Mesenchymal stem cell (in vitro differentiated cells and primary cell): Measurements from ENCODE around the gene TMEM168.

Experiments used
- DNase-seq: peaks from one replicate; pipeline ENCODE4 v3.0.0-alpha.2; 2013
- H2AFZ ChIP-seq: one replicate; pipeline ENCODE4 v1.6.1; 2013; ENCODE audit warnings: low read depth, mild to moderate bottlenecking, control low read depth, inconsistent platforms, low read length, moderate library complexity
- H2AK5ac ChIP-seq: 2 replicates; pipeline ENCODE4 v1.6.1; 2013; ENCODE audit warnings: low read length, moderate library complexity, mild to moderate bottlenecking, inconsistent platforms; ENCODE audit not compliant: severe bottlenecking
- H2BK120ac ChIP-seq: one replicate; pipeline ENCODE4 v1.6.1; 2013; ENCODE audit warnings: low read depth, mild to moderate bottlenecking, inconsistent platforms, low read length, moderate library complexity
- H2BK12ac ChIP-seq, 2 experiments: one replicate each; pipeline ENCODE4 v1.6.1; 2013; ENCODE audit warnings: inconsistent platforms in 2 of 2, low read length in 2 of 2, mild to moderate bottlenecking in 2 of 2, moderate library complexity in 2 of 2, control low read depth in 1 of 2
- H2BK15ac ChIP-seq: one replicate; pipeline ENCODE4 v1.6.1; 2013; ENCODE audit warnings: mild to moderate bottlenecking, low read depth, inconsistent platforms; ENCODE audit not compliant: poor library complexity, severe bottlenecking
- H2BK5ac ChIP-seq: 2 replicates; pipeline ENCODE4 v1.6.1; 2013; ENCODE audit warnings: low read depth, mild to moderate bottlenecking, low read length, control low read depth, inconsistent platforms; ENCODE audit not compliant: poor library complexity, severe bottlenecking
- H3K14ac ChIP-seq, 2 experiments: one replicate each; pipeline ENCODE4 v1.6.1; 2013; ENCODE audit warnings: inconsistent platforms in 2 of 2, low read length in 2 of 2, control low read depth in 1 of 2, mild to moderate bottlenecking in 1 of 2, moderate library complexity in 1 of 2
- H3K18ac ChIP-seq, 2 experiments: one replicate each; pipeline ENCODE4 v1.6.1; 2013; ENCODE audit warnings: inconsistent platforms in 2 of 2, low read length in 2 of 2, control low read depth in 1 of 2, low read depth in 1 of 2, mild to moderate bottlenecking in 1 of 2
- H3K23ac ChIP-seq, 2 experiments: one replicate each; pipeline ENCODE4 v1.6.1; 2013; ENCODE audit warnings: inconsistent platforms in 2 of 2, low read length in 2 of 2, mild to moderate bottlenecking in 2 of 2, moderate library complexity in 2 of 2, control low read depth in 1 of 2
- H3K27ac ChIP-seq: 2 replicates; pipeline ENCODE4 v1.5.1; 2013; ENCODE audit warnings: mild to moderate bottlenecking, moderate library complexity, low read length, control low read depth, inconsistent platforms; ENCODE audit not compliant: poor library complexity, severe bottlenecking
- H3K27me3 ChIP-seq, 2 experiments: 2 replicates each; pipeline versions ENCODE4 v1.6.1 to v1.7.0; 2013; ENCODE audit warnings: low read length in 2 of 2, mild to moderate bottlenecking in 2 of 2, moderate library complexity in 2 of 2, control low read depth in 1 of 2, inconsistent platforms in 1 of 2; ENCODE audit not compliant: control insufficient read depth in 1 of 2, insufficient read depth in 1 of 2
- H3K36me3 ChIP-seq, 2 experiments: 2 replicates each; pipeline versions ENCODE4 v1.6.1 to v1.7.0; 2013; ENCODE audit warnings: low read length in 2 of 2, control low read depth in 1 of 2, inconsistent platforms in 1 of 2, low read depth in 1 of 2, mild to moderate bottlenecking in 1 of 2; ENCODE audit not compliant: insufficient read depth in 2 of 2, control insufficient read depth in 1 of 2
- H3K4ac ChIP-seq, 2 experiments: one replicate each; pipeline ENCODE4 v1.6.1; 2013; ENCODE audit warnings: inconsistent platforms in 2 of 2, low read length in 2 of 2, mild to moderate bottlenecking in 2 of 2, moderate library complexity in 2 of 2, control low read depth in 1 of 2, low read depth in 1 of 2
- H3K4me1 ChIP-seq: 2 replicates; pipeline ENCODE4 v1.6.1; 2013; ENCODE audit warnings: low read depth, low read length, control low read depth; ENCODE audit not compliant: control insufficient read depth, insufficient read depth
- H3K4me2 ChIP-seq: 2 replicates; pipeline ENCODE4 v1.6.1; 2013; ENCODE audit warnings: low read length, mild to moderate bottlenecking, inconsistent platforms; ENCODE audit not compliant: poor library complexity, severe bottlenecking
- H3K4me3 ChIP-seq, 2 experiments: 2 replicates each; pipeline versions ENCODE4 v1.5.1 to v1.7.0; 2013; ENCODE audit warnings: low read length in 2 of 2, mild to moderate bottlenecking in 2 of 2, control low read depth in 1 of 2, low read depth in 1 of 2; ENCODE audit not compliant: insufficient read depth in 1 of 2
- H3K79me1 ChIP-seq: replicated peaks from 2 replicates; pipeline ENCODE4 v1.6.1; 2013; ENCODE audit warnings: mild to moderate bottlenecking, control low read depth, low read length, inconsistent platforms; ENCODE audit not compliant: poor library complexity, severe bottlenecking
- H3K9ac ChIP-seq: 2 replicates; pipeline ENCODE4 v1.7.0; 2013; ENCODE audit warnings: mild to moderate bottlenecking, low read length, moderate library complexity
- H3K9me3 ChIP-seq: 2 replicates; pipeline ENCODE4 v1.7.0; 2013; ENCODE audit warnings: mild to moderate bottlenecking, low read length; ENCODE audit not compliant: control insufficient read depth
- H4K8ac ChIP-seq: one replicate; pipeline ENCODE4 v1.6.1; 2013; ENCODE audit warnings: inconsistent platforms, mild to moderate bottlenecking, low read length, moderate library complexity
- H4K91ac ChIP-seq: one replicate; pipeline ENCODE4 v1.6.1; 2013; ENCODE audit warnings: mild to moderate bottlenecking, low read length, inconsistent platforms
- WGBS: methylation state at CpG from one replicate; pipeline ENCODE4 v1.1.7; 2013; ENCODE audit warnings: mixed read lengths; 5-methylcytosine and 5-hydroxymethylcytosine counted together

TMEM168 gene

DNA sequence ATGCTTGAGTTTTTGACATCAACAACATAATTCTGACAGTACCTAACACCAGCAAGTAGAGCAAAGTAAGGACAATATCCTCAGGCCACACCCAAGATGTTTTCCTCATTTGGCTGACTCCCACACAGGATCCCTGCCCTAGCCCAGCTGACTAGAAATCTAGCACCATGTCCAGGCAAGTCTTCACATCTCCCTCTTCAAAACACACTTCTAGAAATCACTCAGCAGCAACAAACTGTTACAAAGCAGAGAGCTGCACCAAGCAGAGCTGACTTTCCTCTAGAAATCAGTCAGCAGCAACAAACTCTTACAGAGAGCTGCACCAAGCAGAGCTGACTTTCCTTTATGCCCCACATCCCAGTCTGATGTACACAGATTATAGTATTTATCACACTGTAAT is 7.7 kb downstream of the TMEM168 start:
- Histone ChIP-seq H3K4me3 (no peak overlapping the region), H4K91ac (no peak overlapping the region), H2AK5ac (no peak overlapping the region), H2BK120ac (no peak overlapping the region), H3K27me3 (no peaks in the 10 kb centered on the region), H3K14ac (no peak overlapping the region), H3K27ac (no peak overlapping the region), H3K9me3 (no peaks in the 10 kb centered on the region), H3K4me2 (no peak overlapping the region), H2AFZ (no peak overlapping the region), H3K18ac (no peak overlapping the region), H3K4me1 (no peaks in the 10 kb centered on the region), H2BK15ac (no peak overlapping the region), H3K79me1 (peaks cover 15% of the 10 kb centered on the region), H3K23ac (no peak overlapping the region), H2BK12ac (no peak overlapping the region), H3K9ac (no peak overlapping the region), H4K8ac (peak overlapping the region; percentile 7), H3K4ac (peak overlapping the region in 1 of 2 experiments; percentile 46), H2BK5ac (no peak overlapping the region), H3K36me3 (peaks cover 3 to 20% of the 10 kb centered on the region in 2 experiments)
- no peak for DNase-seq

DNA sequence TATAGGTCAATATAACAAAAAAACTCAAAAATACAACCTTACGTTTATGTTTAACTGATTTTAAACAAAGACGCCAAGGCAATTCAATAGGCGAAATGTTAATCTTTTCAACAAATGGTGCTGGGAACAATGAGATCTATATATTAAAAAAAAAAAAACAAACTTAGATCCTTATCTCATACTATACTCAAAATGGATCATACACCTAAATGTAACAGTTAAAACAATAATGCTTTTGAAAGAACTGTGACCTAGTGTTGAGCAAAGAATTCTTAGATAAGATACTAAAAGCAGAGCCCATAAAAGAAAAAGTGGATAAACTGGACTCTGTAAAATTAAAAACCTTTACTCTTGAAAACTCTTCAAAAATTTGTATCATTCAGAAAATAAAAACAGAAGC is 8.6 kb downstream of the TMEM168 start:
- Histone ChIP-seq H2BK15ac (no peak overlapping the region), H3K9me3 (no peaks in the 10 kb centered on the region), H3K27me3 (no peaks in the 10 kb centered on the region), H2BK120ac (no peak overlapping the region), H3K9ac (no peak overlapping the region), H3K23ac (no peak overlapping the region), H3K4me3 (no peak overlapping the region), H3K27ac (no peak overlapping the region), H2BK12ac (no peak overlapping the region), H3K4ac (no peak overlapping the region), H2AFZ (no peak overlapping the region), H4K8ac (no peak overlapping the region), H4K91ac (no peak overlapping the region), H3K14ac (no peak overlapping the region), H3K36me3 (peaks cover 3 to 20% of the 10 kb centered on the region in 2 experiments), H2AK5ac (no peak overlapping the region), H3K18ac (no peak overlapping the region), H2BK5ac (no peak overlapping the region), H3K79me1 (peaks cover 11% of the 10 kb centered on the region), H3K4me1 (no peaks in the 10 kb centered on the region), H3K4me2 (no peak overlapping the region)
- DNase-seq = no peak
- WGBS = 100% methylated on average over 1 of the region's 3 CpGs

- H2BK12ac ChIP-seq = no peak overlapping the region
- H3K9ac ChIP-seq = no peak overlapping the region
- no peaks in the 10 kb centered on the region for H3K27me3 ChIP-seq
- no peaks in the 10 kb centered on the region for H3K4me1 ChIP-seq
- no peak overlapping the region for H3K18ac ChIP-seq
- no peak overlapping the region for H2BK15ac ChIP-seq
- peaks cover 11% of the 10 kb centered on the region for H3K79me1 ChIP-seq
- H2AK5ac ChIP-seq = no peak overlapping the region
- no peak overlapping the region for H3K4me2 ChIP-seq
- no peaks in the 10 kb centered on the region for H3K9me3 ChIP-seq
- peaks cover 3 to 20% of the 10 kb centered on the region in 2 experiments for H3K36me3 ChIP-seq
- no peak overlapping the region for H4K91ac ChIP-seq
- no peak for DNase-seq
- H3K4ac ChIP-seq = no peak overlapping the region
- no peak overlapping the region for H2BK5ac ChIP-seq
- H3K27ac ChIP-seq = no peak overlapping the region
- H3K4me3 ChIP-seq = no peak overlapping the region
- H2AFZ ChIP-seq = no peak overlapping the region
- no peak overlapping the region for H3K14ac ChIP-seq
- no peak overlapping the region for H3K23ac ChIP-seq
- no peak overlapping the region for H4K8ac ChIP-seq
- no peak overlapping the region for H2BK120ac ChIP-seq
These were observed 9.1 kb downstream of the TMEM168 start for GRCh38 chr7:112781110-112781509.

- DNase-seq = no peak
- no peaks in the 10 kb centered on the region for H3K27me3 ChIP-seq
- no peak overlapping the region for H2BK12ac ChIP-seq
- no peak overlapping the region for H3K4me3 ChIP-seq
- H3K9me3 ChIP-seq = no peaks in the 10 kb centered on the region
- H2BK5ac ChIP-seq = no peak overlapping the region
- 98% methylated on average over 3 of the region's 4 CpGs for WGBS
- H3K18ac ChIP-seq = no peak overlapping the region
- no peak overlapping the region for H3K23ac ChIP-seq
- H2AK5ac ChIP-seq = no peak overlapping the region
- no peak overlapping the region for H3K9ac ChIP-seq
- no peak overlapping the region for H2BK15ac ChIP-seq
- H3K4ac ChIP-seq = no peak overlapping the region
- peaks cover 3 to 20% of the 10 kb centered on the region in 2 experiments for H3K36me3 ChIP-seq
- H2AFZ ChIP-seq = no peak overlapping the region
- no peak overlapping the region for H4K91ac ChIP-seq
- H2BK120ac ChIP-seq = no peak overlapping the region
- peaks cover 11% of the 10 kb centered on the region for H3K79me1 ChIP-seq
- no peaks in the 10 kb centered on the region for H3K4me1 ChIP-seq
- no peak overlapping the region for H3K27ac ChIP-seq
- H3K4me2 ChIP-seq = no peak overlapping the region
- H4K8ac ChIP-seq = no peak overlapping the region
- no peak overlapping the region for H3K14ac ChIP-seq
These were observed 10.5 kb downstream of the TMEM168 start for GRCh38 chr7:112779667-112780066.
